Spinal cord (tissue), 10 donors: ENCODE measurements around the gene CTIF. TPM values are rescaled to one million over a fixed set of nuclear protein-coding genes. Genes with fewer than 3 reads are reported as not detected.

ENCODE experiments used
- DNase-seq, 6 donors: peaks; one replicate each; pipeline versions ENCODE4 v3.0.0 to v3.0.0-alpha.2; 2013 to 2015; ENCODE audit warnings: low spot score in 6 of 6, low read depth in 4 of 6
- H3K27ac ChIP-seq: one replicate; pipeline ENCODE4 v1.5.1; 2013; ENCODE audit warnings: low read depth, low read length, control low read depth
- H3K27me3 ChIP-seq: one replicate; pipeline ENCODE4 v1.6.1; 2013; ENCODE audit warnings: low read length; ENCODE audit not compliant: control insufficient read depth, insufficient read depth
- H3K36me3 ChIP-seq: one replicate; pipeline ENCODE4 v1.6.1; 2013; ENCODE audit warnings: low read length; ENCODE audit not compliant: control insufficient read depth, insufficient read depth
- H3K4me1 ChIP-seq: one replicate; pipeline ENCODE4 v1.6.1; 2013; ENCODE audit warnings: low read length; ENCODE audit not compliant: control insufficient read depth, insufficient read depth
- H3K4me3 ChIP-seq: one replicate; pipeline ENCODE4 v1.5.1; 2013; ENCODE audit warnings: low read depth, low read length, control low read depth
- H3K9me3 ChIP-seq: one replicate; pipeline ENCODE4 v1.6.1; 2013; ENCODE audit warnings: low read length; ENCODE audit not compliant: control insufficient read depth, insufficient read depth
- WGBS: methylation state at CpG from one replicate; pipeline ENCODE4 v1.1.5; 2013; ENCODE audit warnings: missing lambda C conversion rate; ENCODE audit not compliant: insufficient coverage; 5-methylcytosine and 5-hydroxymethylcytosine counted together
- polyA plus RNA-seq, 2 donors: library from polyadenylated mRNA; unstranded; fragments of 120-200 nt; gene quantifications; one replicate each; pipeline ENCODE4 v1.2.1, GENCODE V29; 2013; ENCODE audit not compliant: insufficient read length in 2 of 2
- total RNA-seq, 2 donors: library from RNA; depleted of rRNA in 1 of 2; stranded (reverse); fragments of 120-200 nt in 1 of 2; fragments of >200 nt in 1 of 2; gene quantifications; one replicate each; pipeline versions ENCODE4 v1.2.3 to v1.2.4, GENCODE V29; 2013 to 2014
- donor health status: healthy.

CTIF gene
- total and polyA plus RNA-seq, 4 donors, result 32.5 to 106 (median 72.6) TPM

DNA sequence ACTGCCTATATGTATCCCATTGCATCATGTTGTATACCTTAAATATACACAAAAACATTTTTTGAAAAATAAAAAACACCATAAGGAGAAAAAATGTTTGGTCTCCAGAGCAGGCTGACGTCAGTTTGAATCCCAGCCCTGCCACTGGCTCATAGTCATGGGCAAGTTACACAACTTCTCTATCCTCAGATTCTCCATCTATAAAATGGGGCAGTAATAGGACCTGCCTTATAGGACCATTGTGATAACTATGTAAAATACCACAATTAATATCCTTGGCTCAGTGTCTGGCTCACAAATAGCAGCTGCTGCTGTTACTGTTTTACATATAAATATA lies 276.3 kb downstream of the CTIF start:
- WGBS, result no CpG with 5 or more reads among the region's 1 CpG
- peaks cover 43% of the 10 kb centered on the region for H3K36me3 ChIP-seq
- DNase-seq, result no peak

DNA sequence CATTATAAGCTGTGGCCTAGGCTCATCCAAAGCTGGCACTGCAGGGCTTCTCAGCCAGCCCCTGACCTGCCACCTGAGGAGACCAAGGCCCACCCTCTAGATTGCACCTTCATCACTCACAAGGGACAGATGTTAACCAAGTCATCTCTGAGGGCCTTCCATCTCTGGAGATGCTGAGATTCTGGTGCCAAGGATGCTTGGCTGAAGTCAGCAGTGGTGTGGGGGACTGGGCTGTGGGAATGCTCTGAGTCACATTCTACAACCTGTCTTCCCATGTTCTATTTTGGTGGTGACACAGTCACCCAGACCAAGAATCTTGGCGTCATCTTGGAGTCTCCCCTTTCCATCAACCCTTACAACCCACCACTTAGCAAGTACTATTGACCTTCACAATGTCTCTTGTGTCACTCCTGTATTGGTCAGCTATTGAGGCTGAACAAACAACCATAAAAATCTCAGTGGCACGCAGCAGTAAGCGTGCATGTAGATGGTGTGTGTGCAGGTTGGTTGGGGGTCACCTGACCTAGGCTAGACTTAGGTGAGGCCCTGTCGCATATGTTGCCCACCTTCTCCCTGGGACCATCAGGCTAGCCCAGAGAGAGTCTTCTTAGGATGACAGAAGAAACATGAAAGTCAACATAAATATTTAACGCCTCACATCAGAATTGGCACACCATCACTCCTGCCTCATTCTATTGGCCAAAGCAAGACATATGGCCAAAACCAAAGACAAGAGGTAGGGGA lies 276.9 kb downstream of the CTIF start:
- H3K9me3 ChIP-seq, result no peaks in the 10 kb centered on the region
- no peaks in the 10 kb centered on the region for H3K4me1 ChIP-seq
- no peak overlapping the region for H3K4me3 ChIP-seq
- no peak overlapping the region for H3K27ac ChIP-seq
- no peak for DNase-seq
- peaks cover 49% of the 10 kb centered on the region for H3K36me3 ChIP-seq
- WGBS, result no CpG with 5 or more reads among the region's 5 CpGs
- no peaks in the 10 kb centered on the region for H3K27me3 ChIP-seq

More for the DNA sequence above, 276.3 kb downstream of the CTIF start:
- H3K4me1 ChIP-seq, result no peaks in the 10 kb centered on the region
- no peaks in the 10 kb centered on the region for H3K27me3 ChIP-seq
- H3K9me3 ChIP-seq, result no peaks in the 10 kb centered on the region
- H3K4me3 ChIP-seq, result no peak overlapping the region
- H3K27ac ChIP-seq, result no peak overlapping the region

DNA sequence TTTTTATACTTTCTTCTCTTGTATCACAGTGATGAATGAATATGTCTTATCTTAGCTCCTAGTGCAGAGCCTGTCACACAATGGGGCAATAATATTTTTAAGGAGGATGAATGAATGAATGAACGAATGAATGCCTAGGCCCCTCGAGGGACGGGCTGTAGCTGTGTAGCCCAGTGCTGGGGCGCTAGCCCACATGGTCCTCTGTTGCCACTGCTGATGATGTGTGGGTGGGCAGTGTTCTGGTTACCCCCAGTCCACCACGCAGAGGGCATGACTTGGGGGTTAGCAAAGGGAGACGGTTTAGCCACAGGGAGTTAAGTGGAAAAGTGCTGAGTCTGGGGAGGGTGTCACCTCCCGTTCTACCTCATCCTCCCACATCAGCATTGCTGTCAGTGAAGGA lies 277.7 kb downstream of the CTIF start:
- no peaks in the 10 kb centered on the region for H3K4me1 ChIP-seq
- no peaks in the 10 kb centered on the region for H3K27me3 ChIP-seq
- H3K36me3 ChIP-seq, result peaks cover 52% of the 10 kb centered on the region
- WGBS, result 95% methylated on average over 4 of the region's 7 CpGs
- no peak overlapping the region for H3K4me3 ChIP-seq
- no peak overlapping the region for H3K27ac ChIP-seq
- no peak for DNase-seq
- no peaks in the 10 kb centered on the region for H3K9me3 ChIP-seq

- Histone ChIP-seq H3K9me3 (no peaks in the 10 kb centered on the region), H3K27me3 (no peaks in the 10 kb centered on the region), H3K4me3 (no peak overlapping the region), H3K4me1 (no peaks in the 10 kb centered on the region), H3K27ac (no peak overlapping the region), H3K36me3 (peaks cover 52% of the 10 kb centered on the region)
- no peak for DNase-seq
- WGBS, result 91% methylated on average over 17 of the region's 17 CpGs
Observed at GRCh38 chr18:48817021-48817461, 278.2 kb downstream of the CTIF start.

- DNase-seq, result no peak
- Histone ChIP-seq H3K4me3 (no peak overlapping the region), H3K27me3 (no peaks in the 10 kb centered on the region), H3K9me3 (peaks cover 3% of the 10 kb centered on the region), H3K27ac (no peak overlapping the region), H3K4me1 (no peaks in the 10 kb centered on the region), H3K36me3 (peaks cover 52% of the 10 kb centered on the region)
- WGBS, result 78% methylated on average over 14 of the region's 18 CpGs
Observed at GRCh38 chr18:48818329-48819254, 279.8 kb downstream of the CTIF start.

- Histone ChIP-seq H3K9me3 (peaks cover 3% of the 10 kb centered on the region), H3K4me3 (no peak overlapping the region), H3K36me3 (peaks cover 47% of the 10 kb centered on the region), H3K27me3 (no peaks in the 10 kb centered on the region), H3K4me1 (no peaks in the 10 kb centered on the region), H3K27ac (no peak overlapping the region)
- DNase-seq, result no peak
- 75% methylated on average over 5 of the region's 15 CpGs for WGBS
Observed at GRCh38 chr18:48819276-48819675, 280.4 kb downstream of the CTIF start.

DNA sequence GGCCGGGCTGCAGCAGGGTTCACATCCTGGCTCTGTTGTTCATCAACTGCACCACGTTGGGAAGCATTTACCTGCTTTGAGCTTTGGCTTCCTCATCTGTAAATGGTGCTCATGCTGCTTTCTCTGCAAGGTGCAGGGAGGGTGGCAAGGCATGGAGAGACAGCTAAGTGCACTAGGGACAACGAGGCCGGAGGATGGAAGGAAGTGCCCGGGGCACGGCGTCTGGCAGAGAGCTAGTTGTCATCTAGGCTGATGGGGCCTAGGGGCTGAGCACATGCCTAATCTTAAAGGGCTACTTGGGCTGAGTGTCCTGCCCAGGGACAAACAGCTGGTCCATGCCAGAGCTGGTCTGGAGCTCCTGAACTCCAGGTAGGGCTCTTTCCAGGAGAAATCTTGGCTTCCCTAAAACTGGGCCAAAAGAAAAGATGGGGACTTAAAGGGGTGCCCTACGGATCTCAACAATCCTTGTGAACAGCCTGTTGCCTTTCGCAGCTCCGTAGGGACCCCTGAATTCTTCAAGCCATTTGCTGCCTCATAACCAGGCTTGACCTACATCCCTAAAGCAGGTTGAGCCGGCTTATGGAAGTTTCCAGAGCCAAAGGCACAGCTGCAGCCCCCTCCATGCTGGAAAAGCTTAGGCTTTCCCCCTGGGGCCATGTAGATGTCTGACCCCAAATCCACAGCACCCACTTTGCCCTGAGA lies 281.1 kb downstream of the CTIF start:
- Histone ChIP-seq H3K9me3 (peaks cover 3% of the 10 kb centered on the region), H3K27ac (no peak overlapping the region), H3K4me1 (peaks cover under 1% of the 10 kb centered on the region), H3K36me3 (peaks cover 44% of the 10 kb centered on the region), H3K27me3 (no peaks in the 10 kb centered on the region), H3K4me3 (no peak overlapping the region)
- DNase-seq, result no peak
- WGBS, result 92% methylated on average over 11 of the region's 11 CpGs

GRCh38 chr18:48820483-48821250 lies 281.8 kb downstream of the CTIF start:
- Histone ChIP-seq H3K27me3 (no peaks in the 10 kb centered on the region), H3K4me1 (peaks cover 8% of the 10 kb centered on the region), H3K36me3 (peaks cover 49% of the 10 kb centered on the region), H3K9me3 (peaks cover 3% of the 10 kb centered on the region), H3K27ac (no peak overlapping the region), H3K4me3 (no peak overlapping the region)
- WGBS, result 84% methylated on average over 10 of the region's 11 CpGs
- no peak for DNase-seq

GRCh38 chr18:48821251-48821590 lies 282.4 kb downstream of the CTIF start:
- Histone ChIP-seq H3K27ac (no peak overlapping the region), H3K4me1 (peaks cover 8% of the 10 kb centered on the region), H3K36me3 (peaks cover 50% of the 10 kb centered on the region), H3K4me3 (no peak overlapping the region), H3K9me3 (peaks cover 3% of the 10 kb centered on the region), H3K27me3 (no peaks in the 10 kb centered on the region)
- WGBS, result 89% methylated on average over 5 of the region's 5 CpGs
- DNase-seq, result no peak
